Activated CD4-positive, alpha-beta memory T cell treated with anti-CD3 and anti-CD28 coated beads, Interleukin-2, amount 10 ng/mL, durations not matched to agents 7 days and 5 days (primary cell): Measurements from ENCODE around the gene CERS4. TPM values are rescaled to one million over a fixed set of nuclear protein-coding genes. Genes with fewer than 3 reads are reported as not detected.

Source experiments
- CTCF ChIA-PET: fragments of 350-600 bp; sonication (Branson Sonifier 250); formaldehyde crosslinking; loops from one replicate; lab custom pipeline; 2021; ENCODE audit warnings: antibody characterized with exemption, inconsistent platforms; lab: Charles Lee
- POLR2A ChIA-PET: fragments of 350-600 bp; sonication (Branson Sonifier 250); formaldehyde crosslinking; loops from one replicate; lab custom pipeline; 2021; ENCODE audit warnings: antibody characterized with exemption; lab: Charles Lee
- DNase-seq: peaks from one replicate; pipeline ENCODE4 v3.0.0-alpha.2; 2020
- H3K27ac Mint-ChIP-seq: one replicate; pipeline ENCODE4 v1.8.0; 2021; ENCODE audit warnings: mild to moderate bottlenecking, mixed read lengths
- H3K27me3 Mint-ChIP-seq: one replicate; pipeline ENCODE4 v1.8.0; 2021; ENCODE audit warnings: mixed read lengths
- H3K36me3 Mint-ChIP-seq: one replicate; pipeline ENCODE4 v1.8.0; 2021; ENCODE audit warnings: low read depth, mixed read lengths
- H3K4me1 Mint-ChIP-seq: one replicate; pipeline ENCODE4 v1.8.0; 2021; ENCODE audit warnings: mixed read lengths
- H3K4me3 Mint-ChIP-seq: one replicate; pipeline ENCODE4 v1.8.0; 2021; ENCODE audit warnings: mild to moderate bottlenecking, mixed read lengths
- H3K9me3 Mint-ChIP-seq: one replicate; pipeline ENCODE4 v1.8.0; 2021; ENCODE audit warnings: mixed read lengths
- total RNA-seq, 2 experiments: library from RNA; stranded (reverse); gene quantifications; one replicate each; pipeline ENCODE4 v1.2.3, GENCODE V29; 2021

The CERS4 gene
- total RNA-seq, 2 experiments from 2014 or later, result 23.2 TPM

GRCh38 chr19:8307965-8308866 lies 99.0 kb downstream of the CERS4 start, which contains the start of gene CD320:
CD320 (minus strand) TSS chr19:8308358; CDS start chr19:8308290, 68 bp downstream.
- ChIA-PET POLR2A (interaction anchor here (0.9 to 3.2 kb wide), 3 partner anchors 11 to 39 kb away, joined by 3 to 25 read pairs (median 4); partner anchors contain the start of genes NDUFA7 and RPS28), CTCF (interaction anchor here (1.6 kb wide), 1 partner anchor 105 kb away, joined by 3 read pairs; the partner anchor contains the start of gene MARCHF2)
- no peaks in the 10 kb centered on the region for H3K9me3 Mint-ChIP-seq
- peak; percentile 88 for DNase-seq
- H3K4me3 Mint-ChIP-seq, result peak within 1 kb of the TSS; percentile 90
- H3K36me3 Mint-ChIP-seq, result peaks cover 27% of the 10 kb centered on the region
- peaks cover 39% of the 10 kb centered on the region for H3K4me1 Mint-ChIP-seq
- H3K27ac Mint-ChIP-seq, result peak within 1 kb of the TSS; percentile 76
- no peaks in the 10 kb centered on the region for H3K27me3 Mint-ChIP-seq

GRCh38 chr19:8308891-8309291 lies 99.7 kb downstream of the CERS4 start:
- peak overlapping the region; percentile 90 for H3K4me3 Mint-ChIP-seq
- no peaks in the 10 kb centered on the region for H3K9me3 Mint-ChIP-seq
- no peak for DNase-seq
- CTCF ChIA-PET, result interaction anchor here (0.6 to 1.6 kb wide), 2 partner anchors 104 to 345 kb away, joined by 3 to 5 read pairs; partner anchors contain the start of gene MARCHF2
- peaks cover 39% of the 10 kb centered on the region for H3K4me1 Mint-ChIP-seq
- H3K27ac Mint-ChIP-seq, result no peak overlapping the region
- H3K27me3 Mint-ChIP-seq, result no peaks in the 10 kb centered on the region
- POLR2A ChIA-PET, result interaction anchor here (1.7 to 3.2 kb wide), 2 partner anchors 12 to 40 kb away, joined by 4 to 25 read pairs; partner anchors contain the start of genes NDUFA7 and RPS28
- H3K36me3 Mint-ChIP-seq, result peaks cover 27% of the 10 kb centered on the region

- ChIA-PET CTCF (interaction anchor here (1.3 kb wide), 1 partner anchor 9 kb away, joined by 5 read pairs; no protein-coding TSS in a partner anchor), POLR2A (interaction anchor here (1.1 to 3.2 kb wide), 3 partner anchors 10 to 210 kb away, joined by 3 to 25 read pairs (median 21); partner anchors contain the start of genes NDUFA7 and RPS28)
- Mint-ChIP-seq H3K9me3 (no peaks in the 10 kb centered on the region), H3K27ac (no peak overlapping the region), H3K36me3 (peaks cover 32% of the 10 kb centered on the region), H3K4me3 (no peak overlapping the region), H3K4me1 (peaks cover 35% of the 10 kb centered on the region), H3K27me3 (no peaks in the 10 kb centered on the region)
- no peak for DNase-seq
Measured at GRCh38 chr19:8310342-8311055, 101.3 kb downstream of the CERS4 start.

- H3K9me3 Mint-ChIP-seq, result no peaks in the 10 kb centered on the region
- ChIA-PET POLR2A (interaction anchor here (1.1 to 2.7 kb wide), 3 partner anchors 9 to 209 kb away, joined by 3 to 21 read pairs (median 3); partner anchors contain the start of genes NDUFA7 and RPS28), CTCF (interaction anchor here (0.7 to 1.3 kb wide), 2 partner anchors 8 to 425 kb away, joined by 4 to 5 read pairs; no protein-coding TSS in a partner anchor)
- no peaks in the 10 kb centered on the region for H3K27me3 Mint-ChIP-seq
- no peak overlapping the region for H3K27ac Mint-ChIP-seq
- H3K36me3 Mint-ChIP-seq, result peaks cover 31% of the 10 kb centered on the region
- H3K4me3 Mint-ChIP-seq, result no peak overlapping the region
- H3K4me1 Mint-ChIP-seq, result peaks cover 26% of the 10 kb centered on the region
- DNase-seq, result no peak
Measured at GRCh38 chr19:8311461-8312260, 102.5 kb downstream of the CERS4 start.

Other genes with a start within 250 kb of the CERS4 start
- gene ELAVL1, start 203.7 kb upstream of the CERS4 start, total RNA-seq, result 100 to 1,000 TPM in 1 of 2 experiments, 10 to 100 TPM in 1; 93.6 to 102 TPM
- not detected for gene CCL25, start 156.6 kb upstream of the CERS4 start, total RNA-seq
- gene FBN3, start 59.8 kb upstream of the CERS4 start, total RNA-seq, result not detected
- 10 to 100 TPM; 37.7 to 40.4 TPM for gene CD320, start 99.0 kb downstream of the CERS4 start, total RNA-seq
- gene NDUFA7, start 112.0 kb downstream of the CERS4 start, total RNA-seq, result 10 to 100 TPM; 67.1 to 67.3 TPM
- gene RPS28, start 112.1 kb downstream of the CERS4 start, total RNA-seq, result 1,000 to 10,000 TPM; 1,605 to 1,659 TPM
- gene KANK3, start 133.9 kb downstream of the CERS4 start, total RNA-seq, result 1 to 10 TPM; 7.4 to 8.7 TPM
- 1 to 10 TPM; 1.2 to 1.4 TPM for gene ANGPTL4, start 154.8 kb downstream of the CERS4 start, total RNA-seq
- gene RAB11B, start 181.0 kb downstream of the CERS4 start, total RNA-seq, result 10 to 100 TPM; 90.9 to 93.7 TPM
- 10 to 100 TPM; 20.6 to 20.8 TPM for gene MARCHF2, start 203.9 kb downstream of the CERS4 start, total RNA-seq
- 100 to 1,000 TPM; 205 to 211 TPM for gene HNRNPM, start 235.6 kb downstream of the CERS4 start, total RNA-seq